ENCODE results near the gene EPB41L5.
"Not testable (repeated sequence)": the region's sequence is repeated elsewhere in the genome, so short reads cannot be mapped to it uniquely, and the experiment has no call there.

Gene EPB41L5

DNA sequence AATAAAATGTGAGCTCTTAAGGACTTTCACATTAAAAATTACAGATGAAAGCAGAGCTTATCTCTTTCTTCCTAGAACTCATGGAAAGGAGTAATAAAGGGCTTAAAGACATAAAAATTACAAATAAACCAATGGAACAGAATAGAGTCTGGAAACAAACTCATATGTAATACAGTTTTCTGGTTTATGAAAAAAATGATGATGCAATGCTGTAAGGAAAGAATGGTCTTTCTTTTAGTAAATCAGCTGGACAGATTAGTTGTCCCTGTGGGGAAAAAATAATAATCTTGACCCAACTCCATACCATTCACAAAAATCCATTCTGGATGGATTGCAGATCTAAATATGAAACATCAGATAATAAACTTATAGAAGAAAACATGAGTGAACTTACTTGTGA is 156.1 kb downstream of the EPB41L5 start:
- Mint-ChIP-seq H3K4me1 (ENCODE audit: low read depth) (no peaks in the 10 kb centered on the region), H3K27ac (no peak overlapping the region), H3K4me3 (no peak overlapping the region), H3K9me3 (ENCODE audit: low read depth) (no peaks in the 10 kb centered on the region), H3K36me3 (peaks cover 16% of the 10 kb centered on the region), H3K27me3 (no peaks in the 10 kb centered on the region)

- Mint-ChIP-seq H3K36me3 (peaks cover 5% of the 10 kb centered on the region), H3K4me1 (ENCODE audit: low read depth) (peaks cover 49% of the 10 kb centered on the region), H3K4me3 (peak overlapping the region; percentile 21), H3K9me3 (ENCODE audit: low read depth) (no peaks in the 10 kb centered on the region), H3K27ac (peak overlapping the region; percentile 99), H3K27me3 (no peaks in the 10 kb centered on the region)
Observed at GRCh38 chr2:120174963-120175581, 162.2 kb downstream of the EPB41L5 start.

DNA sequence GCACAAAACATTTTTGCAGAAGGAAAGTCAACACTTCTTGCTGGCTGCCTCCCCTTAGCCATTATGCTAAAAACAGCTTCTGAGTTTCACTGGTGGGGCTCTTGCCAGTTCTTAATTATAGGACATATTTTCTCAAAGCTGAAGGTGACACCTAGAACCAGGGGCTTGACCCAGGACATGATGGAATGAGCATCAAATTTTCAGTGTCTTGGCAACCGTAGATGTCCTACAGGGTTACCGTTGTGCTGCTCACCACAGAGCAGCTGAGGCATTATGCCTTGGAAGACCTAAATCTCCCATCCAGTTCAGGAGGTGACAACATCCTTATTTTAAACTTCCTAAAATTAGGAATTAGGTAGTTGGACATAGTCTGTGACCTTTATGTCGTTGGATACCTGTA is 163.6 kb downstream of the EPB41L5 start:
- Mint-ChIP-seq H3K27me3 (no peaks in the 10 kb centered on the region), H3K36me3 (peaks cover 2% of the 10 kb centered on the region), H3K27ac (peak overlapping the region; percentile 99), H3K4me1 (ENCODE audit: low read depth) (peaks cover 58% of the 10 kb centered on the region), H3K4me3 (peak overlapping the region; percentile 97), H3K9me3 (ENCODE audit: low read depth) (no peaks in the 10 kb centered on the region)

DNA sequence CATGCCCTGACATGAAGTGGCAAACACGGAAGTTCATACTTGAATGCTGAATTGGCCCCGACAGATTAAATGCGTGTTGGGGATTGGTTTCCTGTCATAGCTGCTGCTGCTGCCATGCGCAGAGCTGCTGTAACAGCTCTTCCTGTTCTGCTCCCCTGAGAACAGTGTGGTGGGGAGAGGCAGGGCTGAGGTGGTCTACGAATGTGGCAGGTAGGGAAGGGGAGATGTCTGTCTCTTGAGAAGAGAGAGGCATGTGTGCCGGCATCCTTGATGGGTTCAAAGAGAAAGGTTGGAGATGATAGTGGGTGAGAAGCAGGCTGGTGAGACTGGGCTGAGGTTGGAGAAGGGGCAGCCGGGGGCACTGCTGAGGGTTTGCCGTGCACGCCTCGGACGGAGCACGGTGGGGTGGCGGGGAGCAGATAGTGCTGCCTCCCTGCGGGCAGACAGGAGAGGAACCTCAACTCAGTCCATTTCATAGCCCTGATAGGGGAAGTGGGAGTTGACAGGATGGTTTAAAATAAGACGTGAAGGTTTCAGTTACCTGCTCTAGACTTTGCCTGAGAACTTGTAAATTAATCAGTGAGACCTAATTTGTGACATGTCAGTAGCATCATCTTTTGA is 164.2 kb downstream of the EPB41L5 start:
- peak overlapping the region; percentile 99 for H3K27ac Mint-ChIP-seq
- peaks cover 1% of the 10 kb centered on the region for H3K36me3 Mint-ChIP-seq
- peaks cover 64% of the 10 kb centered on the region for H3K4me1 Mint-ChIP-seq (ENCODE audit: low read depth)

DNA sequence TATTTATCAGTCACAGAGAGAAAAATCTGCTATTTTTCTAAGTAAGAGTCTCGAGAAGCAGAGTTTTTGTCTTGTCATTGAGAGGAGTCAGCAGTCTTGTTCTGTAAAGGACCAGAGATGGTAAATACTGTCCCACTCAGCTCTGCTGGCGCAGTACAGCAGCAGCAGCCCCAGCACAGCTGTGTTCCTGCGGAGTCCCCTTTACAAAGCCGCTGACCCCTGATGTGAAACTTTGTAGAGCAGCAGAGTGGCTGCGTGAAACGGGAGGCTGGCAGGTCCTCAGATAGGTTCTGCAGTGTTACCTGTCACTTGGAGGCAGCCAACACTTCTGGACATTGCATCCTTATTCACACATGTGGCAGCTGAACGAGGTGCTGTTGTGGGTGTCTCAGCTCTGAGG is 165.1 kb downstream of the EPB41L5 start:
- Mint-ChIP-seq H3K9me3 (ENCODE audit: low read depth) (no peaks in the 10 kb centered on the region), H3K4me3 (peak overlapping the region; percentile 97), H3K4me1 (ENCODE audit: low read depth) (peaks cover 70% of the 10 kb centered on the region), H3K27ac (peak overlapping the region; percentile 99), H3K27me3 (no peaks in the 10 kb centered on the region), H3K36me3 (no peaks in the 10 kb centered on the region)

More for the DNA sequence above, 164.2 kb downstream of the EPB41L5 start:
- Mint-ChIP-seq H3K4me3 (peak overlapping the region; percentile 97), H3K9me3 (ENCODE audit: low read depth) (no peaks in the 10 kb centered on the region), H3K27me3 (no peaks in the 10 kb centered on the region)

GRCh38 chr2:120179396-120179795 is 166.5 kb downstream of the EPB41L5 start:
- Mint-ChIP-seq H3K36me3 (no peaks in the 10 kb centered on the region), H3K4me1 (ENCODE audit: low read depth) (peaks cover 74% of the 10 kb centered on the region), H3K27me3 (no peaks in the 10 kb centered on the region), H3K27ac (peak overlapping the region; percentile 37), H3K9me3 (ENCODE audit: low read depth) (no peaks in the 10 kb centered on the region), H3K4me3 (no peak overlapping the region)

GRCh38 chr2:120180066-120180465 is 167.2 kb downstream of the EPB41L5 start:
- peak overlapping the region; percentile 37 for H3K27ac Mint-ChIP-seq

GRCh38 chr2:120182019-120182560 is 169.2 kb downstream of the EPB41L5 start:
- Mint-ChIP-seq H3K27me3 (no peaks in the 10 kb centered on the region), H3K4me3 (peak overlapping the region; percentile 59), H3K36me3 (peaks cover 4% of the 10 kb centered on the region), H3K27ac (peak overlapping the region; percentile 82), H3K4me1 (ENCODE audit: low read depth) (peaks cover 53% of the 10 kb centered on the region), H3K9me3 (ENCODE audit: low read depth) (no peaks in the 10 kb centered on the region)

More at GRCh38 chr2:120180066-120180465, 167.2 kb downstream of the EPB41L5 start:
- Mint-ChIP-seq H3K4me3 (no peak overlapping the region), H3K9me3 (ENCODE audit: low read depth) (no peaks in the 10 kb centered on the region), H3K27me3 (no peaks in the 10 kb centered on the region), H3K4me1 (ENCODE audit: low read depth) (peaks cover 70% of the 10 kb centered on the region), H3K36me3 (peaks cover under 1% of the 10 kb centered on the region)

- H3K27me3 Mint-ChIP-seq = no peaks in the 10 kb centered on the region
- H3K4me3 Mint-ChIP-seq = no peak overlapping the region
- H3K27ac Mint-ChIP-seq = no peak overlapping the region
- H3K36me3 Mint-ChIP-seq = peaks cover 20% of the 10 kb centered on the region
- no peaks in the 10 kb centered on the region for H3K4me1 Mint-ChIP-seq (ENCODE audit: low read depth)
- peaks cover 22% of the 10 kb centered on the region for H3K9me3 Mint-ChIP-seq (ENCODE audit: low read depth)
Observed at GRCh38 chr2:120189189-120189588, 176.3 kb downstream of the EPB41L5 start.

- Mint-ChIP-seq H3K4me3 (no peak overlapping the region), H3K36me3 (peaks cover 23% of the 10 kb centered on the region), H3K27me3 (no peaks in the 10 kb centered on the region), H3K9me3 (ENCODE audit: low read depth) (peaks cover 22% of the 10 kb centered on the region), H3K27ac (no peak overlapping the region), H3K4me1 (ENCODE audit: low read depth) (no peaks in the 10 kb centered on the region)
Observed at GRCh38 chr2:120192280-120192679, 179.4 kb downstream of the EPB41L5 start.

DNA sequence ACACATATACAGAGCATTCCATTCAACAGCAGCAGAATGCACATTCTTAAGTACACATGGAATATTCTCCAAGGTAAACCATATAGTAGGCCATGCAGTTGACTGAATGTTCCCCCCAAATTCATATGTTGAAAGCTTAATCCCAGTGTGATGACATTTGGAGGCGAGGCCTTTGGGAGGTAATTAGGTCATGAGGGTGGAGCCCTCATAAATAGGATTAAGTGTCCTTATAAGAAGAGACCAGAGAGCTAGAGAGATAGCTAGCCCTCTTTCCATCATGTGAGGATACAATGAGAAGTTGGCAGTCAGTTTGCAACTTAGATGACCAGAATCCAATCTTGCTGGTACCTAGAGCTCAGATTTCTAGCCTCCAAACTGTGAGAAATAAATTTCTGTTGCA is 182.7 kb downstream of the EPB41L5 start:
- Mint-ChIP-seq H3K4me3 (no peak overlapping the region), H3K27ac (no peak overlapping the region), H3K9me3 (ENCODE audit: low read depth) (peaks cover 22% of the 10 kb centered on the region), H3K27me3 (no peaks in the 10 kb centered on the region), H3K4me1 (ENCODE audit: low read depth) (no peaks in the 10 kb centered on the region), H3K36me3 (peaks cover 25% of the 10 kb centered on the region)

GRCh38 chr2:120199817-120200459 is 187.1 kb downstream of the EPB41L5 start:
- not testable (repeated sequence) for H3K27ac Mint-ChIP-seq; H3K4me3 Mint-ChIP-seq; H3K4me1 Mint-ChIP-seq (ENCODE audit: low read depth); H3K9me3 Mint-ChIP-seq (ENCODE audit: low read depth); H3K27me3 Mint-ChIP-seq
- peaks cover 12% of the 10 kb centered on the region for H3K36me3 Mint-ChIP-seq

DNA sequence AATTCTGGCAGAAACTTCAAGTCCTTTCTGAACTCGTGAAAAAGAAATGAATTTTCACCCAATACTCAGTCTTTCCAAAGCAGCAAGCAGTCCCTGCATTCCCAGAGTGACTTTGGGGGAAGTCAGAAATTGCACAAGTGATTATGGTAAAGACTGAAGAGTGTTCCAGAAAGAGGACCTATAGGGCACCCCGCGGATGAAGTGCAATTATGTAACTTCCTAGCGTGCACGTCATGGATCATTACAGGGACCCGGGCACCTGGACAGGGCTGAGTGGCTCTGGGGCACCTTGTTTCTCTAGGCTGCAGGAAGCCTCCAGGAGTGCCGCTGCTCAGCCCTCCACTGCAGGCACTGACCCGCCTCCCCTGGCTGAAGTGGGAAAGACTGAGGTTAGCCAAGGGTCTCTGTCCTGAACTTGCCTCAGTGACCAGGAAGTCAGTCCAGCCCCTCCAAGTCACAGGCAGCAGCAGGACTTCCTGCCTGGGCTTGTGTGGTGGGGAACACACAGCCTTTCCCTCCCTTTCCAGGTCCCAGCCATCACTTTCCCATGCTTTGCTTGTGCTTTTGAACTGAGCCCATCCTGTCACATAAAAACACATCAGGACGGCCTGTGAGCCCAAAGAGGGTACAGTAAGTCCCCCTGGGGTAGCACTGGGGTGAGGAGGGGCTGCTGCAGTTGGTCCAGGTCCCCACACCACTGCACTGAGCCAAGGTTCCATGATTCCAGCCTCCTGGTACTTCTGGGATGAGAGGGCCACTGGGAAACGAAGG is 190.6 kb downstream of the EPB41L5 start:
- Mint-ChIP-seq H3K9me3 (ENCODE audit: low read depth) (peaks cover 1% of the 10 kb centered on the region), H3K27me3 (no peaks in the 10 kb centered on the region), H3K36me3 (peaks cover 2% of the 10 kb centered on the region), H3K4me3 (no peak overlapping the region), H3K4me1 (ENCODE audit: low read depth) (no peaks in the 10 kb centered on the region), H3K27ac (no peak overlapping the region)

GRCh38 chr2:120204022-120204405 is 191.1 kb downstream of the EPB41L5 start:
- H3K27ac Mint-ChIP-seq = no peak overlapping the region
- no peaks in the 10 kb centered on the region for H3K9me3 Mint-ChIP-seq (ENCODE audit: low read depth)
- H3K4me3 Mint-ChIP-seq = no peak overlapping the region
- H3K27me3 Mint-ChIP-seq = no peaks in the 10 kb centered on the region
- no peaks in the 10 kb centered on the region for H3K4me1 Mint-ChIP-seq (ENCODE audit: low read depth)
- no peaks in the 10 kb centered on the region for H3K36me3 Mint-ChIP-seq

DNA sequence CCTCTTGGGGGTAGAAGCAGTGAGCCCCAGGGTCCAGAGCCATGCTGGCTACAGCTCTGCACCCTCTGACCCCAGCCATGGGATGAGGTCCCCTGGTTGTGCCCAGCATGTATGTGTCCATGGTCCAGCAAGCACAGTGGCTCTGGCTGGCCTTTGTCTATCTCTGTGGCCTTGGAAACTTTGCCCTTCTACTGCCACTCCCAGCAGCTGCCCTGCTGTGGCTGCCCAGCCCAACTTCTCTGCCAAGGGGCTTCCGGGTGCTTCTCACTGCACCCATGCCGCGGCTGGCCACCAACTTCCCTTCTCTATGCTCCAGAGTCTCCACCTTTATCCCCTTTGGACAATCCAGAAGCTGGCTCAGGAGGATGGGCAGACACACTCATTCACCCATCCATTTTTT is 191.5 kb downstream of the EPB41L5 start:
- no peaks in the 10 kb centered on the region for H3K36me3 Mint-ChIP-seq
- H3K4me1 Mint-ChIP-seq (ENCODE audit: low read depth) = peaks cover 1% of the 10 kb centered on the region
- H3K27me3 Mint-ChIP-seq = no peaks in the 10 kb centered on the region
- H3K9me3 Mint-ChIP-seq (ENCODE audit: low read depth) = no peaks in the 10 kb centered on the region
- no peak overlapping the region for H3K27ac Mint-ChIP-seq
- H3K4me3 Mint-ChIP-seq = no peak overlapping the region

Measured in activated naive CD8-positive, alpha-beta T cell (primary cell).